NT2/D1 (cell line): ENCODE data around the gene GEMIN7.

Experiments
- DNase-seq: peaks from one replicate; pipeline ENCODE4 v3.0.0-alpha.2; 2011; ENCODE audit warnings: low read depth, low spot score
- H3K27me3 ChIP-seq: 2 replicates; pipeline ENCODE4 v1.6.0; 2011; ENCODE audit warnings: mild to moderate bottlenecking; ENCODE audit not compliant: insufficient read length, insufficient read depth
- H3K36me3 ChIP-seq: 2 replicates; pipeline ENCODE4 v1.6.1; 2011; ENCODE audit warnings: mild to moderate bottlenecking, low read length, mixed read lengths; ENCODE audit not compliant: insufficient read depth, insufficient read length
- H3K4me1 ChIP-seq: 2 replicates; pipeline ENCODE4 v1.5.1; 2011; ENCODE audit not compliant: insufficient read depth, insufficient read length
- H3K4me3 ChIP-seq: 2 replicates; pipeline ENCODE4 v1.5.1; 2011; ENCODE audit warnings: low read depth; ENCODE audit not compliant: insufficient read length
- H3K9ac ChIP-seq: 2 replicates; pipeline ENCODE4 v1.6.0; 2011; ENCODE audit warnings: low read depth; ENCODE audit not compliant: insufficient read length
- H3K9me3 ChIP-seq: 2 replicates; pipeline ENCODE4 v1.5.1; 2011; ENCODE audit warnings: mild to moderate bottlenecking, low read length; ENCODE audit not compliant: insufficient read depth
- SUZ12 ChIP-seq: IDR thresholded peaks from 2 replicates; pipeline ENCODE4 v1.6.1; 2011; ENCODE audit not compliant: insufficient read length, insufficient read depth; ENCODE audit errors: extremely low read depth
- YY1 ChIP-seq: IDR thresholded peaks from 2 replicates; pipeline ENCODE4 v1.6.1; 2011; ENCODE audit not compliant: insufficient read length, insufficient read depth
- ZNF274 ChIP-seq: IDR thresholded peaks from 2 replicates; pipeline ENCODE4 v1.6.1; 2011; ENCODE audit warnings: mild to moderate bottlenecking, low read depth, low read length

The GEMIN7 gene

DNA sequence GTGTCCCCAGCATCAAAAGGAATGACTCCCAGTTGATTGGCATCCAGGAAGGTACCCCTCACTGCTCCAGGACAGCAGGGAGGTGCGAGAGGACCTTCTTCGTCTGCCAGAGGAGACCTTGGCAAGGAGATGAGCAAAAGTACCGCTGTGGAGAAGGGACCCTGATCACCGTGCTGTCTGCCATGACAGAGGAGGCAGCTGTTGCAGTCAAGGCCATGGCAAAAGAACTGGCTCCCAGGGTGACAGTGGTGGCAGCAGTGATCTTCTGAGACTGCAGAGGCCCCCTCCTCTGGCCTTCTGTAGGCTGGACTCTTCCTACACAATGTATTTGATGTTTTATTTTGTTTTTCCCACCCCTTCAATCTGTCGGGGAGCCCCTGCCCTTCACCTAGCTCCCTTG is 49.7 kb downstream of the GEMIN7 start:
- H3K9ac ChIP-seq: no peak overlapping the region
- peaks cover 10% of the 10 kb centered on the region for H3K4me1 ChIP-seq
- no peak overlapping the region for H3K4me3 ChIP-seq
- no peaks in the 10 kb centered on the region for H3K27me3 ChIP-seq
- no peak for DNase-seq
- peaks cover 23% of the 10 kb centered on the region for H3K36me3 ChIP-seq
- TF ChIP-seq YY1 (no peak), ZNF274 (no peak)
- H3K9me3 ChIP-seq: no peaks in the 10 kb centered on the region

DNA sequence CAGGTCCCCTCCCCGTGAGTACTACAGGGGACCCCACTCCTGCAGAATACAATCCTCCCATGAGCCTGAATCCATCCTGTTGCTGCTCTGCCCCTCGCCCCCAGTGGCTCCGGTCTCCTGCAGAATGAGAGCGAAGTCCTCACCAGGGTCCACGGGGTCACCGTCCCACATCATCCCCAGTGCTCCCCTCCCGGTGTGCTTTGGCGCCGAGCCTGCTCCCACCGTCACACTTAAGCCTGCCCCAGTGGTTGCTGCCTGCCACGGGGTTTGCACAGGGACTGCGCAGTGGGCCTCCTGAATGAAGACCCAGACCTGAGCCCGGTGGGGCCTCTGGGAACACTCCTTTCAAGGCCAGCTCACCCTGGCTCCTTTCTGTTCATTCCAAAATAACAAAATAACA is 51.2 kb downstream of the GEMIN7 start:
- DNase-seq: no peak
- H3K9ac ChIP-seq: no peak overlapping the region
- TF ChIP-seq YY1: no peak
- TF ChIP-seq ZNF274: no peak
- no peak for TF ChIP-seq SUZ12

DNA sequence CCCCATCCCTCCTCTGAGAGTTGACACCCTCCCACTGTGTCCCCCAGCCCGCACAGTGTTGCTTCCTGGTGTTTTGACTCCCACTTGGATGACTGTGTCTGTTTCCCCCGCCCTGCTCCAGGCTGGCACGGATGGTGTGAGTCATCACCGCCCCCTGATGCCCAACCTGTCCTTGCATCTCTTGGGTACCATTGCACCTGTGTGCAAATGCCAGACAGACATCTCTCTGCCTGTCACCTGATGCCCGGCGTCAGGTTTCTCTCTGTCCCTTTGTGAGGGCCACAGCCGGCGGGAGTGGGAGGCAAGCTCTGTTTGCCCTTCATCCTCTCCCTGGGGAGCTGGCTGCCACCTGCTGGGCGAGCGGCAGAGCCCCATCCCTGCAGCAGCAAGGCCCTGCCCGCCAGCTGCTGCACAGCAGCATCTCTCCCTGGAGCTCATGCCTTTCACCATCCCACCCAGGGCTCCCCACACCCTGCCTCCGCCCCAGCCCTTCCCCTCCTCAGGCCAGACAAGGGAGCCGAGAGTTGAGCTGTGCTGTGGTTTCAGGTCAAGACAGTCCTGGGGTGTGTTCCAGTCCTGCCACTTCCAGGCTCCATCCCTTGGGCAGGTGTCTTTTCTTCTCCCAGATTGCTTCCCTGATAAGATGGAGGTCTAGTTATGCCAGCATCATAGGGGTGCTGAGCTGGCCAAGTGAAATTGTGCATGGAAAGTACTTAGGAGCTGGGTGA is 52.0 kb downstream of the GEMIN7 start:
- Histone ChIP-seq H3K9ac (no peak overlapping the region), H3K36me3 (peaks cover 23% of the 10 kb centered on the region), H3K9me3 (no peaks in the 10 kb centered on the region), H3K4me3 (no peak overlapping the region), H3K27me3 (no peaks in the 10 kb centered on the region), H3K4me1 (peaks cover 7% of the 10 kb centered on the region)
- no peak for DNase-seq
- TF ChIP-seq SUZ12 (no peak), YY1 (no peak), ZNF274 (no peak)

More for the DNA sequence above, 51.2 kb downstream of the GEMIN7 start:
- Histone ChIP-seq H3K27me3 (no peaks in the 10 kb centered on the region), H3K4me3 (no peak overlapping the region), H3K36me3 (peaks cover 23% of the 10 kb centered on the region), H3K9me3 (no peaks in the 10 kb centered on the region), H3K4me1 (peaks cover 10% of the 10 kb centered on the region)

DNA sequence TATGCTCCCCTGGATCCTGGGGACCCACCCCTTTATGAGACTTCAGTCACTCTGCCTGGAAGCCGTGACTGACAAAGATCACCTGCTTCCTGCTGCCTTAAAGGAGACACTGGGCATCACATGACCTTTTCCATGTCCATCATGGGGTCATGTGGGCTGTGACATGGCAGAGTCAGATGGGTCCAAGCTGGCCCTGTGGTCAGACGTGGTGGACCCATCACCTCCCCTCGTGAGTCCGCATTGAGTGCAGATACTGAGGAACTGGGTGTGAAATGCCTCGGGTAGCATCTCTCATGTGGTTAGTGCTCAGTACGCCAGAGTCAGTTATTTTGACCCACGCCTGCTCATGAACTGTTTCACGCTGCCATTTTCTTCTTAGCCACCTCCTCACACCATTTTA is 54.6 kb downstream of the GEMIN7 start:
- Histone ChIP-seq H3K4me3 (no peak overlapping the region), H3K4me1 (peaks cover 11% of the 10 kb centered on the region), H3K9me3 (no peaks in the 10 kb centered on the region), H3K27me3 (no peaks in the 10 kb centered on the region), H3K9ac (no peak overlapping the region), H3K36me3 (peaks cover 22% of the 10 kb centered on the region)
- no peak for TF ChIP-seq YY1
- no peak for TF ChIP-seq SUZ12
- TF ChIP-seq ZNF274: no peak
- DNase-seq: no peak

DNA sequence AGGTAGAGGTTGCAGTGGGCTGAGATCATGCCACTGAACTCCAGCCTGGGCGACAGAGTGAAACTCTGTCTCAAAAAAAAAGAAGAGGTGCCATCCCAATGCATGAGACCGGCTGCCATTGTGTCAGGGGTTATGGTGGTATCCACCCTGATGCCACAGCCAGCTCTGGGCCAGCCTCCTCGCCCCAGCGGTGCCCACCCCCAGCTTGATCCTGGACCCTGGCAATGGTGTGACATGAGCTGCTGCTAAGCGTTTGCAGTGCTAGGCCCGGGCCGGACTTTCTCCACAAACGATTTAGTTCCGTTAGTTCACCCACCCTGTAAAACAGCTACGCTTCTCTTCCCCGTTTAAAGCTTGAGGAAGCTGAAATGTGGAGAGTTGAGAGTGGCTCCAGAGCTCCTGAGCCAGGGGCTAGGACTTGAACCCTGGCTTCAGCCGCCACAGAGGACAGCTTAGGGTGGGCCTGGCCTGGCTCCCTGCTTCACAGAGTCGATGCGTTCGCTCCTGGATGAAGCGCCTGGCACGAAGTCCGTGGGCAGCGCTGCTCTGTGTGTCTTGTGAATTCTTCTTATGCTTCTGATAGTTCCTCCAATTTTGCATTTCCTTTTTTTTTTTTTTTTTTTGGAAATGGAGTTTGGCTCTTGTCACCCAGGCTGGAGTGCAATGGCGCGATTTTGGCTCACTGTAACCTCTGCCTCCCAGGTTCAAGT is 56.3 kb downstream of the GEMIN7 start:
- Histone ChIP-seq H3K4me1 (peaks cover 11% of the 10 kb centered on the region), H3K4me3 (no peak overlapping the region), H3K27me3 (no peaks in the 10 kb centered on the region), H3K9ac (no peak overlapping the region), H3K36me3 (peaks cover 19% of the 10 kb centered on the region), H3K9me3 (no peaks in the 10 kb centered on the region)
- DNase-seq: no peak
- TF ChIP-seq SUZ12: no peak
- TF ChIP-seq YY1: no peak

DNA sequence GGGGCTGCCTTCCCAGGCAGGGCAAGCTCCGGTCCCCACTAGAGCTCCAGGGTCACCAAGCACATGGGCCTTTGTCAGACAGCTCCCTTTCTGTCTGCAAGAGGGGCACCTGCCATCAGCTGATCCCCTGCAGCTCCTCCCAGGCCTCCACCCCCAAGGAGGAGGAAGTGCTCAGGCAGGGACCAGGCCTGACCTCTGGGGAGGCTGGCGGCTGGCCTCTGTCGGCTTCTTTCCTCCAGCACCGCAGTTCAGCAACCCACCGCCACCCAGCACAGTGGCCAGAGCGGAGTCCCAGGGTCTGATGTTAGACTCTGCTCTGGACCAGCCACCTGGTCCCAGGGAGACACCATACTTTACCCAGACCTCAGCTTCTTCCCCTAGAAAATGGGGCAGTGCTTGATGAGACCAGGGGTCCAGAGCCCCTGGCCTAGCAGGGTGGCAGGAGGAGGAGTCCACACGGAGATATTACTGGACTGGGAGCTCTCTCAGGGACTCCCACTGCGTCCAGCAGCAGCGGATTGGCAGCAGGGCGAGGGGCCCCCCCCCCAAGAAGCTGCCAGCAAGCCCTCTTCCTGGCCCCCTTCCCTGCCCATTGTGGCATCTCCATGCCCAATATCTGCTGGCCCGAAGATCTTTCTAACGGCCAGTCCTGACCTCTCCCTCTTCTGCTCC is 57.6 kb downstream of the GEMIN7 start:
- H3K4me3 ChIP-seq: no peak overlapping the region

DNA sequence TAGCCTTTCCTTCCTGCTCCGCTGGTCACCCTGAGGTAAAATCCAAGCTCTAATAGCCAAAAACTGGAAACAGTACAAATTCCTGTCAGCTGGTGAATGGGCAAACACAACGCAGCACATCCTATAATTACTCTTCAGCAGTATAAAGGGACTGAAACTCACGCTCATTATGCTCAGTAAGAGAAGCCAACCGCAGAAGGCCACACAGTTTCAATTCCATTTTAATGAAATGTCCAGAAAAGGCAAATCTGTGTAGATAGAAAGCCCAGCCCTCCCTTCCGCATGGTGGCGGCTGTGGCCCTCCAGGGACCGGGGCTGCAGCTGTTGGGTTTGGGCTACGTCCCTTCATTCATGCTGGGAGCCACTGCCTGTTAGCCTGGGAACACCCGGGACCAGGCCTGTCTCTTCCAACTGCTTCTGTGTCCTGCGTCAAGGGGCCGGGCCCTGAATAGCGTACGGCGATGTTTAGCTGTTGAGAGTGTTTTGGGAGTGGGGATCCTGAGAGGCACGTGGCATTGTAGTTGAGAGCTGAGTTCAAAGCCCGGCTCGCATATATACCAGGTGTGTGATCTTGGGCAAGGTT is 58.2 kb downstream of the GEMIN7 start:
- no peak for DNase-seq
- H3K9me3 ChIP-seq: no peaks in the 10 kb centered on the region
- H3K36me3 ChIP-seq: peaks cover 31% of the 10 kb centered on the region
- TF ChIP-seq YY1 (no peak), ZNF274 (no peak)
- H3K4me1 ChIP-seq: peaks cover 7% of the 10 kb centered on the region
- no peak overlapping the region for H3K4me3 ChIP-seq
- no peaks in the 10 kb centered on the region for H3K27me3 ChIP-seq
- H3K9ac ChIP-seq: no peak overlapping the region

More for the DNA sequence above, 57.6 kb downstream of the GEMIN7 start:
- no peak overlapping the region for H3K9ac ChIP-seq
- no peaks in the 10 kb centered on the region for H3K9me3 ChIP-seq
- DNase-seq: no peak
- no peaks in the 10 kb centered on the region for H3K27me3 ChIP-seq
- peaks cover 7% of the 10 kb centered on the region for H3K4me1 ChIP-seq
- H3K36me3 ChIP-seq: peaks cover 30% of the 10 kb centered on the region
- TF ChIP-seq YY1 (no peak), SUZ12 (no peak), ZNF274 (no peak)
